ENCODE measurements around the gene TSSK6. TPM values are rescaled to one million over a fixed set of nuclear protein-coding genes. Genes with fewer than 3 reads are reported as not detected.
A peak's percentile ranks its signal among the peaks of the same experiment; 100 is the strongest.

Gene TSSK6
- total RNA-seq, 1 experiment from 2014 or later = 4.5 TPM

DNA sequence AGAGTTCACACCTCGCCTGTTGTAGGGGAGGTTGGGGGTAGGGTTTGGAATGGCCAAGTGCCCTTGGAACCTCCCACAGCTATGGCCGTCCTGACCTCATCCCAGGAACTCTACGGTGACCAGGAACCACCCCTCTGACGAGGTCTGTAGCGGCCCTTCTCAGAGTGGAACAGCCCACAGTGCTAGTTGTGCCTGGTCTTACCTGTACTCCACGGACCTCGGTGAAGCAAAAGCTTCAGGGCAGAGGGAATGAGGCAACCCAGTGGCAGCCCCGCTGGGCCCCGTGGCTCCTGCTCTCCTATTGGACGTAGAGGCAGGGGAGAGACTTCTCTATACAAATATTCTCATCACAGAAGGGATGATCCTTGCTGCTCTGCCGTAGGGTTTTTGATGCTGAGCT lies 7.1 kb downstream of the TSSK6 start:
- Histone ChIP-seq H3K9ac (ENCODE audit: low read length) (no peak overlapping the region), H3K9me2 (replicated peaks; ENCODE audit: low read length) (no peaks in the 10 kb centered on the region), H3K79me2 (ENCODE audit: low read length) (no peaks in the 10 kb centered on the region), H4K20me1 (ENCODE audit: low read length) (no peaks in the 10 kb centered on the region), H3F3A (ENCODE audit: low read length, unreplicated experiment) (no peaks in the 10 kb centered on the region), H3K4me1 (ENCODE audit: insufficient read depth, low read length) (no peaks in the 10 kb centered on the region), H3K36me3 (ENCODE audit: low read depth, low read length) (peaks cover 22% of the 10 kb centered on the region), H3K4me2 (ENCODE audit: low read length) (no peak overlapping the region), H2AFZ (ENCODE audit: low read length) (no peak overlapping the region), H3K27me3 (ENCODE audit: low read length) (no peaks in the 10 kb centered on the region), H3K4me3 (ENCODE audit: low read length) (no peak overlapping the region), H3K27ac (ENCODE audit: low read length) (no peak overlapping the region), H3K9me3 (ENCODE audit: low read length) (no peaks in the 10 kb centered on the region)
- TF ChIP-seq, protein P1, sequence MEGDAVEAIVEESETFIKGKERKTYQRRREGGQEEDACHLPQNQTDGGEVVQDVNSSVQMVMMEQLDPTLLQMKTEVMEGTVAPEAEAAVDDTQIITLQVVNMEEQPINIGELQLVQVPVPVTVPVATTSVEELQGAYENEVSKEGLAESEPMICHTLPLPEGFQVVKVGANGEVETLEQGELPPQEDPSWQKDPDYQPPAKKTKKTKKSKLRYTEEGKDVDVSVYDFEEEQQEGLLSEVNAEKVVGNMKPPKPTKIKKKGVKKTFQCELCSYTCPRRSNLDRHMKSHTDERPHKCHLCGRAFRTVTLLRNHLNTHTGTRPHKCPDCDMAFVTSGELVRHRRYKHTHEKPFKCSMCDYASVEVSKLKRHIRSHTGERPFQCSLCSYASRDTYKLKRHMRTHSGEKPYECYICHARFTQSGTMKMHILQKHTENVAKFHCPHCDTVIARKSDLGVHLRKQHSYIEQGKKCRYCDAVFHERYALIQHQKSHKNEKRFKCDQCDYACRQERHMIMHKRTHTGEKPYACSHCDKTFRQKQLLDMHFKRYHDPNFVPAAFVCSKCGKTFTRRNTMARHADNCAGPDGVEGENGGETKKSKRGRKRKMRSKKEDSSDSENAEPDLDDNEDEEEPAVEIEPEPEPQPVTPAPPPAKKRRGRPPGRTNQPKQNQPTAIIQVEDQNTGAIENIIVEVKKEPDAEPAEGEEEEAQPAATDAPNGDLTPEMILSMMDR (conservative IDR thresholded peaks at IDR 0.05; ENCODE audit: low read depth, low read length) = no peak
- TF ChIP-seq EZH2 (IDR thresholded peaks at IDR 0.05; ENCODE audit: low read length, unreplicated experiment) = no peak
- no peak for TF ChIP-seq EZH2phosphoT487 (IDR thresholded peaks at IDR 0.05; ENCODE audit: borderline replicate concordance, low read length)
- no peak for DNase-seq
- ChIA-PET CTCF (no interaction called here), POLR2A (ENCODE audit: unreplicated experiment) (no interaction called here)
- intact Hi-C loops (cut with micrococcal nuclease) = no loop called here
- BruUV-seq (replicated peaks) = no TSS peak
- ATAC-seq = no peak

- Histone ChIP-seq H2AFZ (ENCODE audit: low read length) (no peak overlapping the region), H3K4me3 (ENCODE audit: low read length) (no peak overlapping the region), H3K36me3 (ENCODE audit: low read depth, low read length) (peaks cover 25% of the 10 kb centered on the region), H3K27ac (ENCODE audit: low read length) (no peak overlapping the region), H4K20me1 (ENCODE audit: low read length) (no peaks in the 10 kb centered on the region), H3K4me2 (ENCODE audit: low read length) (no peak overlapping the region), H3K4me1 (ENCODE audit: insufficient read depth, low read length) (no peaks in the 10 kb centered on the region), H3K27me3 (ENCODE audit: low read length) (no peaks in the 10 kb centered on the region), H3K79me2 (ENCODE audit: low read length) (no peaks in the 10 kb centered on the region), H3K9ac (ENCODE audit: low read length) (no peak overlapping the region), H3K9me2 (replicated peaks; ENCODE audit: low read length) (no peaks in the 10 kb centered on the region), H3K9me3 (ENCODE audit: low read length) (no peaks in the 10 kb centered on the region), H3F3A (ENCODE audit: low read length, unreplicated experiment) (no peaks in the 10 kb centered on the region)
- ChIA-PET CTCF (interaction anchor here (0.6 kb wide), 1 partner anchor 539 kb away, joined by 4 read pairs; no protein-coding TSS in a partner anchor), POLR2A (ENCODE audit: unreplicated experiment) (no interaction called here)
- TF ChIP-seq, protein P1 (conservative IDR thresholded peaks at IDR 0.05; ENCODE audit: low read depth, low read length) = no peak
- TF ChIP-seq EZH2phosphoT487 (IDR thresholded peaks at IDR 0.05; ENCODE audit: borderline replicate concordance, low read length) (no peak), EZH2 (IDR thresholded peaks at IDR 0.05; ENCODE audit: low read length, unreplicated experiment) (no peak)
- DNase-seq = no peak
- no TSS peak for BruUV-seq (replicated peaks)
- ATAC-seq = no peak
- intact Hi-C loops (cut with micrococcal nuclease) = no loop called here
Measured at GRCh38 chr19:19507354-19507753, 8.0 kb downstream of the TSSK6 start.

DNA sequence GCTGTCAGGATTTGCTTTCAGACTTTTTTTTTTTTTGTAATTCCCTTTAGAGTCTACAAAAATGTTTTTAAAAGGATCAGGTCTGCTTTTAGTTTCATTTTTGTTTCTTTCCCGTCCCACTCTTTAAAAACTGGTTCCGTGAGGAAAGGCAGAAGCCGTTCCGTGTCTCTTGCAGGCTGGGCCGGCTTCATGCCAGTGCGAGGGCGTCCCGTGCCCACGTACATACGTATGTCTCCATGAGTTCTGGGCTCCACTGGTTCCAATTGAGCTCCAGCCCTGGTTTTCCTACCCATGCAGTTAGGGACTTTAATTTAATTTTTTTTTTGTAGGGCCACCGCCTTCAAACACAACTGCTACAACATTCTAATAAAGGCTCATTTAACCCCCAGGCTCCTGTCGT lies 8.8 kb downstream of the TSSK6 start:
- Histone ChIP-seq H3K9ac (ENCODE audit: low read length) (no peak overlapping the region), H4K20me1 (ENCODE audit: low read length) (no peaks in the 10 kb centered on the region), H3K4me3 (ENCODE audit: low read length) (no peak overlapping the region), H3K4me1 (ENCODE audit: insufficient read depth, low read length) (no peaks in the 10 kb centered on the region), H3K27ac (ENCODE audit: low read length) (no peak overlapping the region), H3K4me2 (ENCODE audit: low read length) (no peak overlapping the region), H3K79me2 (ENCODE audit: low read length) (no peaks in the 10 kb centered on the region), H2AFZ (ENCODE audit: low read length) (no peak overlapping the region), H3K9me2 (replicated peaks; ENCODE audit: low read length) (no peaks in the 10 kb centered on the region), H3F3A (ENCODE audit: low read length, unreplicated experiment) (no peaks in the 10 kb centered on the region), H3K27me3 (ENCODE audit: low read length) (no peaks in the 10 kb centered on the region), H3K36me3 (ENCODE audit: low read depth, low read length) (peaks cover 25% of the 10 kb centered on the region), H3K9me3 (ENCODE audit: low read length) (no peaks in the 10 kb centered on the region)
- TF ChIP-seq EZH2 (IDR thresholded peaks at IDR 0.05; ENCODE audit: low read length, unreplicated experiment) = no peak
- TF ChIP-seq, protein P1 (conservative IDR thresholded peaks at IDR 0.05; ENCODE audit: low read depth, low read length) = no peak
- ChIA-PET CTCF (no interaction called here), POLR2A (ENCODE audit: unreplicated experiment) (no interaction called here)
- intact Hi-C loops (cut with micrococcal nuclease) = no loop called here
- ATAC-seq = no peak
- TSS peak; percentile 20 for BruUV-seq (replicated peaks)
- no peak for DNase-seq

All from PC-3 (cell line).